Glomerular visceral epithelial cell (primary cell): ENCODE data around the gene COQ4.
"Not testable (repeated sequence)": the region's sequence is repeated elsewhere in the genome, so short reads cannot be mapped to it uniquely, and the experiment has no call there.

Experiments
- DNase-seq: peaks from one replicate; pipeline ENCODE4 v3.0.0-alpha.2; 2016; ENCODE audit errors: extremely low spot score

COQ4 gene

DNA sequence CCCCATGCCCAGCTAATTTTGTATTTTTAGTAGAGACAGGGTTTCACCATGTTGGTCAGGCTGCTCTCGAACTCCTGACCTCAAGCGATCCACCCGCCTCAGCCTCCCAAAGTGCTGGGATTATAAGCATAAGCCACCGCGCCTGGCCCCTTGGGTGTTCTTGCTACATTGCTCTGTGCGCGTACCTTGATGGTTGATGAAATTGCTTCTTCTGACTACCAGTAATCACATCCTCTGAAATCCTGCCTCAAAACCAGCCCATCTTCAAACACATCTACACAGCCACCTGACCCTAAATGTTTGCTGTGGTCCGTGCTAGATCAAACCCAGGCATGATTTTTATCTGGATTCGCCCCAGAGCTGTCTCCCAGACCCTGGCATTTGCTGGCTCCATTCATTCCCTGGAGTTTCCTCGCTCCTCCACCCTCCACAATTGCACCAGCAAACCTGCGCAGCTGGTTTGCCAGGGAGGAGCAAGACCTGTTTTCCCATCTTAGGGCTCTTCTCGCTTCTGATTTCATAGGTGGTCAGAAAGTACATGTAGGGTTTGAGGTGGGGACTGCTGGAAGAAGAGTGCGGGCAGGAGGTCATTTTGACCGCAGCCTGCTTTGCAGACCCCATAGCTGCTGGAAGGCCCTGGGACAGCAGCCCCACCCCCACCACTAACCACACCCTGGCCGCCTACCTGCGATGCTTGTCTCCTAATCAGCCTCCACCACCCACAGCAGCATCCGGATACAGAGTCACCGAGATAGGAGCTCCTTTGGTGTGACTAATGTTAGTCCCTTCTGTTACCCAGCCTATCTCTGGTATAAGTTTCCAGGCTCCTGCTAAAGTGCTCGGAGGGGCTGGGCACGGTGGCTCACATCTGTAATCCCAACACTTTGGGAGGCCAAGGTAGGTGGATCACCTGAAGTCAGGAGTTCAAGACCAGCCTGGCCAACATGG, 23.8 kb upstream of the COQ4 start:
- no peak for DNase-seq

DNA sequence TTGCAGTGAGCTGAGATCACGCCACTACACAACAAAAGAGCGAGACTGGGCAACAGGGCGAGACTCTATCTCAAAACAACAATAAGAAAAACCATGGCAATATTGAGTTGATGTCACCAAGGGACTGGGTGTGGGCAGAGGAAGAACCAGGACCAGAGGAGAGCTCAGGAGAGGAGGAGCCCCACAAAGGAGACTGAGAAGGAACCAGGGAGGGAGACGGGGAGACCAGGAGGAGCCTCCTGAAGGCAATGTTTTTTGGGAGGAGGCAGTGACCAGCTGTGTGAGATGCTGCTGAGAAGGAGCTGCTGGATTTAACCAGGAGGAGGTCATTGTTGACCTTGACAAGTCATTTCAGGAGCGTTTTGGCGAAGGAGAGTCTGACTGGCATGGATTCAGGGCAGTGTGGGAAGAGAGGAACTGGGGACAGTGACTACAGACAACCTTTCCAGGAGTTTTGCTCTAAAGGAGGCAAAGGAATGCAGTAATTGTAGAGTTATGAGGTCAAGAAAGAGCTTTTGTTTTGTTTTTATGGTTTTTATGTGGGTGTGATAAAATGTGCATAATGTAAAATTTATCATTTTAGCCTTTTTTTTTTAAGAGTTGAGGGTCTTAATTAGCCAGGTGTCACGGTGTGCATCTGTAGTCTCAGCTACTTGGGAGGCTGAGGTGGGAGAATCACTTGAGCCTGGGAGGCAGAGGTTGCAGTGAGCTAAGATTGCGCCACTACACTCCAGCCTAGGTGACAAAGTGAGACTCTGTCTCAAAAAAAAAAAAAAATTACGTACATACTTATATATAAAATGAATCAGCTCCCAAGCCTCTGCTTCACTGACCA, 18.3 kb upstream of the COQ4 start:
- no peak for DNase-seq

DNA sequence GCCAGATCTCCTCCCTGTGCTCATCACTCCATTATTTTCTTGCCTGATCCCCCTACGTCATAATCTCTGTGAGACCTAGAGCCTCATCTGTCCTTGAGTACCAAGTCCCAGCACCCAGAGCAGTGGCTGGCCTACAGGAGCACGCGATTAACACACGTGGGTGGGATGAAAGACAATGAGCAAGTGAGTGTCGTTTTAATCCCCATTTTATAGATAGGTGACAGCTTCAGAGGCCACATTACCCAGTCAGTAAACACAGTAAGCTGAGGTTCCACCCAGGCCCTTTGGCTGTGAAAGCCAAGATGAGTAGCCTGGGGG, 17.7 kb upstream of the COQ4 start:
- DNase-seq, result no peak

DNA sequence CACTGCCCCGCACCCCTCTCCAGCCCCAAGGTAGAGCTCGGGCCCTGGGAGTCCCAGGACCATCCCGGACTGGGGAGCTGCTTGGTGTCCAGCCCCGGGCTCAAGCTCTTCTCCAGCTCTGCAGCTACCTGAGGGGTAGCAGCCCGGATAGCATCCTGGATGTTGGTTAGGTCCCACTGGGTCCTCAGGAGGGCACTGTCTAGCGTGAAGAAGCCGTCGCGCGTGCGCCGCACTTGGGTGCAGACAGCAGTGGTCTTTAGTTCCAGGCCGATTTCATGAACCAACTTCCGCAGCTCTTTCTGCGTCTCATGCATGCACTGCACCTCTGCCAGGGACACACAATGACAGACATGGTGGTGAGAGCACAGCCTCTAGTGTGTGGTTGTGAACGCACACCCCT, 13.1 kb upstream of the COQ4 start:
- DNase-seq, result no peak

DNA sequence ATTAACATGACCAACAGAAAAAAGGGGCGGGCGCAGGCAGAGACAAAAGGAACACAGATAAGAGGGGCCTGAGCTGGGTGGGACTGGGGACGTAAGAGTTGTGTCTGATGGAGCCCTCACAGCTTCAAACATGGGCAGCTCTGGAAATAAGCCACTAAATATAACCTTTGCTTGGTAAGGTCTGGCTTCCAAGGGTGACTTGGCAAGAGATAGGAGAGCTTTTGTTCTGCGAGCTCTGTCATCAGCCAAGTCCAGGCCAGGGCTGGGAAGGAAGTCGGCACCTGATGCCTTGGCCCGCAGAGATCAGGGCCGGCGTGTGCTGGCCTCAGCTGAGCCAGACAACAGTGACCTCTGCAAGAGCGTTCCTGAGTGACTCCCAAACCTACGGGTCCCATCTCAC, 12.2 kb upstream of the COQ4 start:
- no peak for DNase-seq

DNA sequence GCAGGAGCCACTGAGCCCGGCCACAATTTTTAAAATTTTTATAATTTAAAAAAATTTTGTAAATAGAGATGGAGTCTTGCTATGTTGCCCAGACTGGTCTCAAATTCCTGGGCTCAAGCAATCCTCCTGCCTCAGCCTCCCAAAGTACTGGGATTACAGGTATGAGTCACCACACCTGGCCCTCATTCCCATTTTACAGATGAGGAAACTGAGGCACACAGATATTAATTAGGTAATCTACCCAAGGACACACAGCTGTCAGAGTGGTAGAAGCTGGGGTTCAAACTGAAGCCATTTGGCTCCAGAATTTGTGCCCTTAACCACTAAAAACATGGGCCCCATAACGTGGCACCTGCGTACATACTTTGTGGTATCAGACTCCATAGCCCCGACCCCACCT, 7.9 kb upstream of the COQ4 start:
- no peak for DNase-seq

DNA sequence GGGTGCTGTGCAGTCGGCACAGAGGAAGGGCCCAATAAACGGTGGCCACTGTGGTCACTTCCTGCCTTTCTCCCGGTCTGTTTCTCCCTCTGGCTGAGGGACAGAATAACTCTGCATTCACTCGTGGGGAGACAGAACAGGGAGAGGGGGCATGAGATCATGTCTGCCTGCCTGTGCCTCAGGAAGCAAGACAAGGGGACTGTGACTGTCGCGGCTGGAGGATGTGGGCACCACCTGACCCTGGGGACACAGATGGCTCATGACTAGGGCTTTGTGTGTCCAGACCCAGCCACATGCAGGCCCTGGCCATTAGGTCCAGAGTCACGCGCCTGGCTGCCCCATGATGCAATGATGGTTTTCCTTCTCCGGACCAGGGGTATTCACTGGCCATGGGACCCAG, 6.2 kb upstream of the COQ4 start:
- no peak for DNase-seq

DNA sequence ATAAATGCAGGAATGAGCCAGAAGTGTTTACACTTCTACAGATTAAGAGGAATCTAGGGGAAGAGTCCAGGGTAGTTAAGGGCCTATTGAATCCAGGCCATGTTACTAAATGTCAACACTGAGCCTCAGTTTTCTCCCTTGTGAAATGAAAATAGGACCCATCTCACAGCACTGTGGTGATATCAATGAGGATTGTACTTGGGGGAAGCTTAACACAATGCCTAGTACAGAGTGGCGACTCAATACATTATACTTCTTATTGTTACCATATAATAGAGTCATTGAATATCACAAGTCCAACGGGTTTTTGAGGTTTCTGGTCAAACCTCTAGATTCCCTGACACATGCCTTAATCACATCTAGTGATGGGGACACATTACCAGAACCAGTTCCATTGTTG, 5.0 kb upstream of the COQ4 start:
- DNase-seq, result no peak

DNA sequence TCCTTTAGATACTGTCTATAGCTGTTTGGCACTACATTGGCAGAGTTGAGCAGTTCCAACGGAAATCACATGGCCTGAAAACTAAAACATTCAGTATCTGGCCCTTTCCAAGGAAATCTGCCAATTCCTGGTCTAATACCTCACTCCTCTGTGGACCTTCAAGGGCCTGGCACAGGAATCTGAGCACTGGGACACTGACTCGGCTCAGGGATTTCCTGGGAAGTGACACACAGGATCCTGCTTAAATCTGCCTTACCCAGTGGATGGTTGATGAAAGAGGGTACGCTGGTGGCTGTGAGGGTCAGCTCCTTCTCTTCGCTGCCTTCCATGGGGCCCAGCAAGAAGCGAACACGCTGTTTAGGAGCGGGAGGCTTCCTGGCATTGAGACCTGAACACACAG, 1.3 kb upstream of the COQ4 start:
- no peak for DNase-seq

DNA sequence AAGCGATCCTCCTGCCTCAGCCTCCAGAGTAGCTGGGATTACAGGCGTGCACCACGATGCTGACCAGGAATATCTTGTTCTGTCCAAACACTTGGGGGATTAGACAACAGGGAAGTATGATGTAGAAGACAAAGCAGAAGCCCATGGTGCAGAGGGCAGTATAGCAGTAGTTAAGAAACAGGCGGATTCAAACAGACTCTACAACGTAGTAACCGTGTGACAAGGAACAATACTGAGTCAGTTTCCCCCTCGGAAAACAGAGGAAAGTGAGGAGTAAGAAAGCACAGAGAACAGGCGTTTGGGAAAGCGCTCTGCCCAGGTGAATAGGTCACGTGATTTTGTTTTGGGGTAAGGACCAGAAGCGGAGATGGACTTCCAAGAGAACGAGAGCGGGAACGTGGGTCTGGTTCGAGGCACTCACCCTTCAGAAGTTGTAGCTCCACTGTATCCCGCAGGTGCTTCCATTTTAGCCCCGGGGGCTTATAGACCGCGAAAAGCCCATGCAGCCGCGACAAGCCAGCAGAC, 698 bp upstream of the COQ4 start:
- no peak for DNase-seq

DNA sequence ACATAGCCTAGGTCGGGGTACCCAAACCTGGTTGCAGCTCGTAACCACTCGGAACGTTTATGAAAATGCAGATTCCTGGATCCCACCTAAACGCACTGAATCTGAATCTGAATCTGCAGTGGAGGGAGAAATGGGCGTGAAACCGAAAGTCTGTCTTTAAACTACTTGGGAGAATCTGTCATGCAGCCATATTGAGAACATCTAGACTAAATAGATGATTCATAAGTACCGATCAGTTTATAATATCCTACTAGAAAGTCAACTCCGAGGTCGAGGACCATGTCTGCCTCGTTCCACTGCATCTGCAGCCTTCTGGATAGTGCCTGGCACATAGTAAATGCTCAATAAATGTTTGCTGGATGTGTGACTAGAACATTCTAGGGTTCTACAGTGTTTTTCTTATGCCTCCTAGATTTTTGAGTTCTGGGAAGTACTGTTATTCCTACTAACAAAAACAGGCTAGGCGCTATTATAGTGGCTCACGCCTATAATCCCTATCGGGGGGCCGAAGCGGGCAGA, 632 bp downstream of the COQ4 start:
- no peak for DNase-seq

DNA sequence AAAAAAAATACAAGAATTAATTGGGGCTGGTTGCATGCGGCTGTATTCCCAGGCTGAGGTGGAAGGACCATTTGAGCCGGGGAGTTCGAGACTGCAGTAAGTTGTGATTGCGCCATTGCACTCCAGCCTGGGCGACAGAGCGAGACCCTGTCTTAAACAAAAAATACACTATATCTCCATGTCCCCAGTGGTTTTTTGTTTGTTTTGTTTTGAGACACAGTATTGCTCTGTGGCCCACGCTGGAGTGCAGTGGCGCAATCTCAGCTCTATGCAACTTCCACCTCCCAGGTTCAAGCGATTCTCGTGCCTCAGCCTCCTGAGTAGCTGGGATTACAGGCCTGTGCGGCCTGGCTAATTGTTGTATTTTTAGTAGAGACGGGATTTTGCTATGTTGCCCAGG, 1.2 kb downstream of the COQ4 start:
- DNase-seq, result no peak

DNA sequence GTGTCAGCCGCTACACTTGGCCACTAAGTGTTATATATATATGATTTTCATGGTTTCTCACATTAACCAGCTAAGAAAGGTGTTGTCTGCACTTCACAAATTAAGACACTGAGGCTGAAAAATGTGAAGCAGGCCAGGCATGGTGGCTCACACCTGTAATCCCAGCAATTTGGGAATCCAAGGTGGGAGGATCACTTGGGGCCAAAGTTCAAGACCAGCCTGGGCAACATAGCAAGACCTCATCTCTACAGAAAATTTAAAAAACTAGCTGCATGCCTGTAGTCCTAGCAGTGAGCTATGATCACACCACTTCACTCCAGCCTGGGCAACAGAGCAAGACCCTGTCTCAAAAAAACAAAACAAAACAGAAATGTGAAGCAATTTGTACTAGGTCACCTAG, 1.8 kb downstream of the COQ4 start:
- no peak for DNase-seq

DNA sequence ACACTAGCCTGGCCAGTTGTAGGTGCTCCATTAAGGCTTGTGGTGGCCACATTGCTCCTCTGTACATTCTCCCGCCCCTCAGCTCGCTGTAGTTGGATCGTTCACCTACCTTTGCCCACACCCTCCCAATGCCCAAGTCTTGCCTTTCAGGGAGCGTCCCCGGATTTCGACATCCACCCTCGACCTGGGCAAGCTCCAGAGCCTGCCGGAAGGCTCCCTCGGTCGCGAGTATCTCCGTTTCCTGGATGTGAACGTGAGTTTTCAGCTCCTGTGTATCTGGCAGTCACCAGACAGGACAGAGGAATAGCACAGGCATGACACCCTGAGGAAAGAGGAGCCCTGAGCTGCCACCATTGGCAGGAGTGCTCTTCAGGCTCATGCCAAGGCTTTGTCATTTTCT, 3.0 kb downstream of the COQ4 start:
- no peak for DNase-seq

DNA sequence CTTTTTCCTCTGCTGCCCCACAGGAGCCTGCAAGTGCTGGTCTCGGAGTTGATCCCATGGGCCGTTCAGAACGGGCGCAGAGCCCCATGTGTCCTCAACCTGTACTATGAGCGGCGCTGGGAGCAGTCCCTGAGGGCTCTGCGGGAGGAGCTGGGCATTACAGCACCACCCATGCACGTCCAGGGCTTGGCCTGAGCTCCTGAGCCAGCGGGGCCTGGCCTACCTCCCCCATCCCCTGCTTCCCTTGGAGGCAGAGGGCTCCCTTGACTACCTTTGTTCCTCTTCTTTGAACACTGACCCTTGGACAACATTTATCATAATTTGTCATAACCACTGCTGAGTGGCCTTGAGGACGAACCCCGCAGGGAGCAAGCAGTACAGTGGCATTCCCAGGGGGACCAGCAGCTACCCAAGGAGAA, 10.8 kb downstream of the COQ4 start:
- DNase-seq, result no peak

DNA sequence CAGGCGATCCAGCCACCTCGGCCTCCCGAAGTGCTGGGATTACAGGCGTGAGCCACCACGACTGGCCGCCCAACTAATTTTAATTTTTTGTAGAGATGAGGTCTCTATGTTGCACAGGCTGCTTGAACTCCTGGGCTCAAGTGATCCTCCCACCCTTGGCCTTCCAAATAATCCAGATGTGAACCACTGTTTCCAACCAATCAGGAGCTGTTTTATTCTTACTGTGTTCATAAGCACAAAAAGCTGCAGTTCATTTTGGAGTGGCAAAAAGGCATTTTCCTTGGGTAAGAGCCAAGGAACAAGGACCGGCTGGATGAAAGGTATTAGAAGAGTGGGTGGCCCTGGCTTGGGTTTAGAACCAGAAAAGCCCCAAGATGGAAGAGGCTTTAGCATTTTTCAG, 12.5 kb downstream of the COQ4 start:
- no peak for DNase-seq

DNA sequence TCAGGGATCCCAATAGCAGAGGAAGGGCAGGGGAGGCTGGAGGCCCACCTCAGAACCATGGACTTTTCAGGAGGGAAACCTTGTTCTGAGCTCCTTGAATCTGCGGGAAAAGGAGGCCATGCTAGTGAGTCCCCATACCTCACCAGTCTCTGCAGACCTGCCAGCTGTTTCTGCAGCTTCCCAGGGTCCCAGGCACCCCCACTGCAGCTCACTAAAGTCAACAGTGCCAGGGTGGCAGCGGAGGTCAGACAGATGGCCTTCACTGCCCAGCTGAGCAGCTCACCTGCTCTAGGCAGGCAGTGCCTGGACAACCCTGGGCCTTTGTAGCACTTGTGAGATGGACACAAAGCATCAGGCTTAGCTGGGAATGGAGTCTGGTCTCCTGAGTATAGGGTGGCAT, 13.3 kb downstream of the COQ4 start:
- no peak for DNase-seq

DNA sequence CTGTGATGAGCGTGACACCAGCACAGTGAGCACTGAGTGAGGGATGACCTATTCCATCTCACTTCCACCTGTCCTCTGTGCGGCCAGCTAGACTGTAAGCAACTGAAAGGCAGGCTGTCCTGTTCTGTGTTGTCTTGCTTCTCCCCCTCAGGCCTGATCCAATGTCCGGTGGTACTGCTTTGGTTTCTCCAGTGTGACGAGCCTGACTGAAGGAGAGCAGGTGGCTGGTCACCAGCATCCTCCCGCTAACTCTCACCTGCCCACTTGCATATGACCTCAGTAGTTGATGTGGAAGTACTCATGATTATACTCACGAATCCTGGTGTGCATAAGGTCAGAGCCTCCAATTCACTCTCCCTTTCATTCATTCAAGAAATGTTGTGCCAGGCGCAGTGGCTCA, 15.3 kb downstream of the COQ4 start:
- no peak for DNase-seq

DNA sequence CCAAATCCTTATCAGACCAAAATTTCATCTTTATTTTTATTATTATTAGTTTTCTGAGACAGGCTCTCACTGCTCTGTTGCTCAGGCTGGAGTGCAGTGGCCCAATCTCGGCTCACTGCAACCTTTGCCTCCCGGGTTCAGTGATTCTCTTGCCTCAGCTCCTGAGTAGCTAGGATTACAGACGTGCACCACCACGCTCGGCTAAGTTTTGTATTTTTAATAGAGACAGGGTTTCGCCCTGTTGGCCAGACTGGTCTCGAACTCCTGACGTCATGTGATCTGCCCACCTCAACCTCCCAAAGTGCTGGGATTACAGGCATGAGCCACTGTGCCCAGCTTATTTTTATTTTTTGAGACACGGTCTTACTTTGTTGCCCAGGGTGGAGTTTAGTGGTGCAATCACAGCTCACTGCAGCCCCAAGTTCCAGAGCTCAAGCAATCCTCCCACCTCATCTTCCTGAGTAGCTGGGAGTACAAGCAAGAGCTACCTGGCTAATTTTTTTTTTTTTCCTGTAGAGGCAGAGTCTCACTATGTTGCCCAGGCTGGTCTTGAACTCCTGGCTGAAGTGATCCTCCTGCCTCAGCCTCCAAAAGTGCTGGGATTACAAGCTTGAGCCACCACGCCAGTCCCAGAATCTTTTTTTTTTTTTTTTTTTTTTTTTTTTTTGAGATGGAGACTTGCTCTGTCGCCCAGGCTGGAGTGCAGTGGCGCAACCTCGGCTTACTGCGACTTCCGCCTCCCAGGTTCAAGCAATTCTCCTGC, 16.4 kb downstream of the COQ4 start:
- not testable (repeated sequence) for DNase-seq

DNA sequence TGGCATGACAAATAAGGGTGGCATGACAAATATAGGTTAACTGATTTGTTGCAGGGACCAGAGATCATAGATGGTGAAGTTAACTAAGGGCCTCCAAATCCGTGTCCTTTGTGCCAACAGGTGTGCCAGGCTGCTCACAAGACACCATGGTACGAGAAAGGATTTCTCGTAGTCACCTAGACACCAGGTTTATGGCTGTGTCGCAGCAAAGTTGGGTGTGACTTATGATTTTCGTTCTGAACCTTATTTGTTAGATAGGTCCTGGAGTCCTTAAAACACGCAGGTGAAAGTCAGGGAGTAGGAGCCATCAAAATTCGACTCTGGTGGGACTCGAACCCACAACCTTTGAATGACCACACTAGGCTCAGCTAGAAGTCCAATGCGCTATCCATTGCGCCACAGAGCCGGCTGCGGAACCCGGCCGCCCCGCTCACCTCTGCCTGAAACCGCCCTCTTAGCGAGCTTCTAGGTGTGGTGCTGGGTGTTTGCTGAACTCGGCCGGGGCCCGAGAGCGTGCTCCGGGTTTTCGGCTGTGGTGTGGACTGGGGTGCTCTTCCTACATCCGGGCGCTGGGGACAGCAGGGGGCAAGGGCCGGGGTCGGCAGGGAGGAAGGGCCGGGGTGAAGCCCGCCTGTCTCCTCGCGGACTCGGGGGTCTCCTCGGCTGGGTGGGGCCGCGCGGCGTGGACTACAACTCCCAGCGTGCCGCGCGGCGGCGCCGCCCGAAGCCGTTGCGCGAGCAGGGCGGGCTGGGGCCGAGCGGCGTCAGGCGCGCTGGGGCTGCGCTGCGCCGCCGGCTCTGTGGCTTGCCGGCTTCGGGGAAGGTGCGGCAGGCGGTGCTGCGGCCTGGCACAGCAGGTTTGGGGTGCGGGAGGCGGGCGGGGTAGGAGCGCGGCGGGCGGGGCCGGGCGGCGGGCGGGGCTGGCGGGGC, 17.4 kb downstream of the COQ4 start, which contains the start of gene SLC27A4:
TSS of gene SLC27A4 (plus strand) at position 767 of the 930 bp plus-strand sequence. CDS start 2,606 bp downstream, outside the sequence.
- DNase-seq, result peak; percentile 85
